Measurements from ENCODE around the gene CACNA1C. TPM values are rescaled to one million over a fixed set of nuclear protein-coding genes. Genes with fewer than 3 reads are reported as not detected.

The CACNA1C gene
- total RNA-seq, 1 donor from 2014 or later = 1.6 TPM

DNA sequence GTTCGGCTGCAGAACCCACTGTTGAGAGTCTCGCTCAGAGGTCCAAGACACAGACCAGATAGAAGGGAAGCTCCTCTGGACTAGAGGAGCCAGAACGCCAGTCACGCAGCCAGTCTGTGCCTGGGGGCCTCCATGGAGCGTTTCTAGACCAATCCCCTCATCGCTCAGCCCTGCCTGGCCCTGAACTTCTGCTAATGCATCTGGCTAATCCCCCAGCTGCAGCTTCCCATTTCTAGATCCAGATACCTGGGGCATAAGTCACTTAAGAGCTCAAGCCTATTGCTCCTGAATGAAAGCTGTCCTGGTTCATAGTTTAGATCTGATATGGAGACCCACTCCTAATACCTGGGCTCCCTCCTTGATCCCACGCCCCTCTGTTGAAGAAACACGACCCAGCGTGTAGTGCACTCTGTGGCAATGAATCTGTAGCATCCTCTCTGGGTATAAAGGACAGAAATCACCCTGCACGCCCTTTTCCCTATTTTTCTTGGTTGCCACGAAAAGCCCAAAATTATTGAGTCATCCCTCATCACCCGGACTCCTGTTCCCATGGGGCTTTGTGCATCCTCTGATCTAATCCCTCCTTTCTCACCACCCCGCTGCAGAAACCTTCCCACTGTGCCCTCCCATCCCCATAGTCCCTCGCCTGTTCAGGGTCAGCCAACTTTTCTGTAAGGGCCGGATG is 400.4 kb downstream of the CACNA1C start:
- Mint-ChIP-seq H3K4me3 (no peak overlapping the region), H3K9me3 (no peaks in the 10 kb centered on the region), H3K4me1 (no peaks in the 10 kb centered on the region), H3K27ac (ENCODE audit: unreplicated experiment) (no peak overlapping the region), H3K27me3 (ENCODE audit: low read depth) (no peaks in the 10 kb centered on the region), H3K36me3 (ENCODE audit: low read depth) (no peaks in the 10 kb centered on the region)
- no peak for DNase-seq (ENCODE audit: low read depth, low spot score)
- TF ChIP-seq, protein P1, sequence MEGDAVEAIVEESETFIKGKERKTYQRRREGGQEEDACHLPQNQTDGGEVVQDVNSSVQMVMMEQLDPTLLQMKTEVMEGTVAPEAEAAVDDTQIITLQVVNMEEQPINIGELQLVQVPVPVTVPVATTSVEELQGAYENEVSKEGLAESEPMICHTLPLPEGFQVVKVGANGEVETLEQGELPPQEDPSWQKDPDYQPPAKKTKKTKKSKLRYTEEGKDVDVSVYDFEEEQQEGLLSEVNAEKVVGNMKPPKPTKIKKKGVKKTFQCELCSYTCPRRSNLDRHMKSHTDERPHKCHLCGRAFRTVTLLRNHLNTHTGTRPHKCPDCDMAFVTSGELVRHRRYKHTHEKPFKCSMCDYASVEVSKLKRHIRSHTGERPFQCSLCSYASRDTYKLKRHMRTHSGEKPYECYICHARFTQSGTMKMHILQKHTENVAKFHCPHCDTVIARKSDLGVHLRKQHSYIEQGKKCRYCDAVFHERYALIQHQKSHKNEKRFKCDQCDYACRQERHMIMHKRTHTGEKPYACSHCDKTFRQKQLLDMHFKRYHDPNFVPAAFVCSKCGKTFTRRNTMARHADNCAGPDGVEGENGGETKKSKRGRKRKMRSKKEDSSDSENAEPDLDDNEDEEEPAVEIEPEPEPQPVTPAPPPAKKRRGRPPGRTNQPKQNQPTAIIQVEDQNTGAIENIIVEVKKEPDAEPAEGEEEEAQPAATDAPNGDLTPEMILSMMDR (conservative IDR thresholded peaks at IDR 0.05) = no peak

DNA sequence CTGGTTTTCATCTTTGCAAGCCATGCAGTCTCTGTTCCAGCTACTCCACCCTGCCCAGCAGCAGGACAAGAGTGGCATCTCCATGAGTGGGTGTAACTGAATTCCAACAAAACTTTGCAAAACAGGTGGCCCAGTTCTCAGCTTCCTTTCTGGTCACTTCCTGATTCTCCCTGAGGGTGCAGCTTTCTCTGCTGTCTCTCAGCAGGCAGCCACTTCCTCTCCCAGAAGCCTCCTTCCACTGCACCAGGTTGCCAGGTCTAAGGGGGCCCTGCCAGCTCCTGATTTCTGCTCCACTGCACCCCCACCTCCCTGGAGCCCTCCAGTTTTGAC is 400.9 kb downstream of the CACNA1C start:
- no peaks in the 10 kb centered on the region for H3K4me1 Mint-ChIP-seq
- H3K36me3 Mint-ChIP-seq (ENCODE audit: low read depth) = no peaks in the 10 kb centered on the region
- H3K9me3 Mint-ChIP-seq = no peaks in the 10 kb centered on the region
- TF ChIP-seq, protein P1 (conservative IDR thresholded peaks at IDR 0.05) = no peak
- no peak overlapping the region for H3K27ac Mint-ChIP-seq (ENCODE audit: unreplicated experiment)
- H3K27me3 Mint-ChIP-seq (ENCODE audit: low read depth) = no peaks in the 10 kb centered on the region
- no peak overlapping the region for H3K4me3 Mint-ChIP-seq
- no peak for DNase-seq (ENCODE audit: low read depth, low spot score)

DNA sequence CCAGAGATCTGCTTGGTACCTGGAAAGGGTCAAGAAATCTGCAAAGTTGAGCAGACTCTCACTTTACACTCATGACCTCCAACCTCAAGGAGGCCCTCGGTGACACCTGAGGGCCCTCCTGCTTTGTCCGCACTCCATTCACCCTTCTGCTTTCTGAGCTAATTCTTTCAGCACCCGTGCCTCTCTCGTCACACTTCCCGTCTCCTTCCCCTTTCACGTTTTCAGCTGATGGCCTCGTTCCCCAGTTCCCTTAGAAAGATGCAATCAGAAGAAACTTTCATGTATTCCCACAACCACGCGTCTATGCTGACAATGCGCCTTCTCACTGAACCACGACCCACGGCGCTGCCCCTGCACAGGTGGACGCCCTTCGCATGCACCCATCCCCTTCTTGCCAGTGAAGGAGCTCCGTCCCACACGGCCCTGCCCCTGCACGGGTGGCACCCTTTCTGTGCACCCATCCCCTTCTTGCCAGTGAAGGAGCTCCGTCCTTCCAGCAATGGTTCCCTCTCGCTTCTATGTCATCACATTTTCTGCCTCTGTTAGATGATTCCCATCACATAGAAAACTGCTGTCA is 401.9 kb downstream of the CACNA1C start:
- no peaks in the 10 kb centered on the region for H3K9me3 Mint-ChIP-seq
- H3K27ac Mint-ChIP-seq (ENCODE audit: unreplicated experiment) = no peak overlapping the region
- H3K4me1 Mint-ChIP-seq = no peaks in the 10 kb centered on the region
- TF ChIP-seq, protein P1 (conservative IDR thresholded peaks at IDR 0.05) = no peak
- no peak overlapping the region for H3K4me3 Mint-ChIP-seq
- DNase-seq (ENCODE audit: low read depth, low spot score) = no peak
- no peaks in the 10 kb centered on the region for H3K27me3 Mint-ChIP-seq (ENCODE audit: low read depth)
- no peaks in the 10 kb centered on the region for H3K36me3 Mint-ChIP-seq (ENCODE audit: low read depth)

DNA sequence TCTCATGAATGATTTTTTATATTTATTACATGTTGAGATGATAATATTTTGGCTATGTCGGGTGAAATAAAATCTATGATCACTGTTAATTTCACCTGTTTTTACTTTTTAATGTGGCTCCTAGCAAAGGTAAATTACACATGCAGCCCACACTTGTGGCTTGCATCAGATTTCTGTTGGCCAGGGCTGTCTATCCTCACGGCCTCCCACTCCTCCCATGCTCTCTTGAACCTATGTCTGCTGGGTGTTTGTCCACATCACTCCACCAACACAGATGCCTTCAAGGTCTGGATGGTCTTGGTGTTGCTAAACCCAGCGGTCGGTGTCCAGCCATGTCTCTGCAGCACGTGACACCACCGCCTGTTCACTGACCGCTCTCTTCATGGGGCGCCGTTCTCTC is 402.6 kb downstream of the CACNA1C start:
- TF ChIP-seq, protein P1 (conservative IDR thresholded peaks at IDR 0.05) = no peak
- no peak overlapping the region for H3K4me3 Mint-ChIP-seq
- H3K9me3 Mint-ChIP-seq = no peaks in the 10 kb centered on the region
- H3K36me3 Mint-ChIP-seq (ENCODE audit: low read depth) = no peaks in the 10 kb centered on the region
- no peaks in the 10 kb centered on the region for H3K4me1 Mint-ChIP-seq
- no peak for DNase-seq (ENCODE audit: low read depth, low spot score)
- H3K27me3 Mint-ChIP-seq (ENCODE audit: low read depth) = no peaks in the 10 kb centered on the region
- H3K27ac Mint-ChIP-seq (ENCODE audit: unreplicated experiment) = no peak overlapping the region

DNA sequence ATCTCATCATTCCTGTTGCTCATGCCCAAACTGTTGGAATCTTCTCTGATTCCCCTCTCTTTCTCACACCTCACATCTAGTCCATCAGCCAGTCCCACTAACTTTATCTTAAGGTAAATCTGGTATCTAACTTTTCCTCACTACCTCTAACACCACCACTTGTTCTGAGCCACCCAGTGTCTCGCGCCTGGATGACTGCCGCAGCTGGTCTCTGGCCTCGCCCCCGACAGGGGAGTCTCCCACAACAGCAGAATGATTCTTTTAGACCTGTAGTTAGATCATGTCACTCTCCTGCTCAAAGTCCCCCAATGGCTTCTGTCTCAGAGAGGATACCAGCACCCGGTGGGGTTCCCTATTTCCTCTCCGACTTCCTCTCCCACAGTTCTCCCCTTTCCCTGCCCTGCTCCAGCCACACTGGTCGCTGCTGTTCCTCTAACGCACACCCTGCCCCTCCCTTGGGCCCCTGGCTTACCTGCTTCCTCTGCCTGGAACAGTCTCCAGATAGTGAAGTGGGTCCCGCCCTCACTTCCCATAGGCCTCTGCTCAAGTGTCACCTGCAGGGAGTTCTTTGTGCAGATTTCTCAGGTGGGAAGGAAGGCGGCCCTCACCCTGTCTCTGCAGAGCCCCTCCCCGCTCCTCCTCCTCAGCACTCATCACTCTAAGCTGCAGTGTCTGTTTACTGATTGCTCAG is 403.5 kb downstream of the CACNA1C start:
- DNase-seq (ENCODE audit: low read depth, low spot score) = no peak
- no peak overlapping the region for H3K4me3 Mint-ChIP-seq
- TF ChIP-seq, protein P1 (conservative IDR thresholded peaks at IDR 0.05) = no peak
- H3K36me3 Mint-ChIP-seq (ENCODE audit: low read depth) = no peaks in the 10 kb centered on the region
- H3K9me3 Mint-ChIP-seq = no peaks in the 10 kb centered on the region
- no peaks in the 10 kb centered on the region for H3K27me3 Mint-ChIP-seq (ENCODE audit: low read depth)
- no peak overlapping the region for H3K27ac Mint-ChIP-seq (ENCODE audit: unreplicated experiment)
- no peaks in the 10 kb centered on the region for H3K4me1 Mint-ChIP-seq
